ENCODE measurements around the gene SPECC1L.

The SPECC1L gene

GRCh38 chr22:24444729-24445466, 174.3 kb downstream of the SPECC1L start:
- DNase-seq (ENCODE audit: low read depth): no peak

GRCh38 chr22:24445481-24446259, 175.0 kb downstream of the SPECC1L start:
- DNase-seq (ENCODE audit: low read depth): no peak

- DNase-seq (ENCODE audit: low read depth): no peak
These were observed 175.6 kb downstream of the SPECC1L start for GRCh38 chr22:24446260-24446611.

GRCh38 chr22:24450610-24451009, 180.0 kb downstream of the SPECC1L start:
- no peak for DNase-seq (ENCODE audit: low read depth)

GRCh38 chr22:24451162-24451561, 180.5 kb downstream of the SPECC1L start:
- DNase-seq (ENCODE audit: low read depth): no peak

GRCh38 chr22:24453853-24454252, 183.2 kb downstream of the SPECC1L start:
- no peak for DNase-seq (ENCODE audit: low read depth)

- DNase-seq (ENCODE audit: low read depth): no peak
These were observed 184.4 kb downstream of the SPECC1L start for GRCh38 chr22:24455039-24455438.

GRCh38 chr22:24455751-24456426, 185.3 kb downstream of the SPECC1L start:
- DNase-seq (ENCODE audit: low read depth): no peak

GRCh38 chr22:24457894-24458420, 187.3 kb downstream of the SPECC1L start:
- DNase-seq (ENCODE audit: low read depth): no peak

- DNase-seq (ENCODE audit: low read depth): no peak
These were observed 189.3 kb downstream of the SPECC1L start for GRCh38 chr22:24459911-24460310.

- no peak for DNase-seq (ENCODE audit: low read depth)
These were observed 189.9 kb downstream of the SPECC1L start for GRCh38 chr22:24460418-24461089.

GRCh38 chr22:24463071-24463760, 192.6 kb downstream of the SPECC1L start:
- DNase-seq (ENCODE audit: low read depth): no peak

GRCh38 chr22:24465566-24465965, 194.9 kb downstream of the SPECC1L start:
- no peak for DNase-seq (ENCODE audit: low read depth)

GRCh38 chr22:24465975-24466374, 195.3 kb downstream of the SPECC1L start:
- no peak for DNase-seq (ENCODE audit: low read depth)

- peak; percentile 53 for DNase-seq (ENCODE audit: low read depth)
These were observed 196.2 kb downstream of the SPECC1L start for GRCh38 chr22:24466716-24467328.

- DNase-seq (ENCODE audit: low read depth): no peak
These were observed 196.7 kb downstream of the SPECC1L start for GRCh38 chr22:24467340-24467739.

All from fibroblast of gingiva (primary cell).